Activated T-helper 1 cell treated with anti-CD3 and anti-CD28 coated beads, Interleukin-12 subunit alpha, Interleukin-12 subunit beta, Interleukin-2, Interleukin-4 antibody, amounts not matched to agents 30 ng/mL and 10 ng/mL and 1 ng/mL, durations not matched to agents 14 hours and 24 hours and 36 hours (primary cell): ENCODE measurements around the gene UROC1. TPM values are rescaled to one million over a fixed set of nuclear protein-coding genes. Genes with fewer than 3 reads are reported as not detected.

Experiments
- DNase-seq: peaks from one replicate; pipeline ENCODE4 v3.0.0; 2021; ENCODE audit warnings: low spot score
- H3K27ac Mint-ChIP-seq: one replicate; pipeline ENCODE4 v1.8.0; 2021; ENCODE audit warnings: mild to moderate bottlenecking, mixed read lengths
- H3K27me3 Mint-ChIP-seq: one replicate; pipeline ENCODE4 v1.8.0; 2022; ENCODE audit warnings: mild to moderate bottlenecking, moderate library complexity, mixed read lengths; ENCODE audit not compliant: insufficient read depth
- H3K36me3 Mint-ChIP-seq: one replicate; pipeline ENCODE4 v1.8.0; 2021; ENCODE audit warnings: low read depth, mixed read lengths
- H3K4me1 Mint-ChIP-seq: one replicate; pipeline ENCODE4 v1.8.0; 2021; ENCODE audit warnings: low read depth, mixed read lengths
- H3K4me3 Mint-ChIP-seq: one replicate; pipeline ENCODE4 v1.8.0; 2021; ENCODE audit warnings: mild to moderate bottlenecking, moderate library complexity, mixed read lengths
- H3K9me3 Mint-ChIP-seq: one replicate; pipeline ENCODE4 v1.8.0; 2021; ENCODE audit warnings: mixed read lengths
- intact Hi-C: fragments of 100-400 bp; cut with micrococcal nuclease; formaldehyde crosslinking; loops from one replicate; pipeline ENCODE4 v1.15.1; 2024
- total RNA-seq: library from RNA; stranded (reverse); gene quantifications from 2 replicates; pipeline ENCODE4 v1.2.3, GENCODE V29; 2022

The UROC1 gene
- total RNA-seq, 1 donor from 2014 or later: not detected

DNA sequence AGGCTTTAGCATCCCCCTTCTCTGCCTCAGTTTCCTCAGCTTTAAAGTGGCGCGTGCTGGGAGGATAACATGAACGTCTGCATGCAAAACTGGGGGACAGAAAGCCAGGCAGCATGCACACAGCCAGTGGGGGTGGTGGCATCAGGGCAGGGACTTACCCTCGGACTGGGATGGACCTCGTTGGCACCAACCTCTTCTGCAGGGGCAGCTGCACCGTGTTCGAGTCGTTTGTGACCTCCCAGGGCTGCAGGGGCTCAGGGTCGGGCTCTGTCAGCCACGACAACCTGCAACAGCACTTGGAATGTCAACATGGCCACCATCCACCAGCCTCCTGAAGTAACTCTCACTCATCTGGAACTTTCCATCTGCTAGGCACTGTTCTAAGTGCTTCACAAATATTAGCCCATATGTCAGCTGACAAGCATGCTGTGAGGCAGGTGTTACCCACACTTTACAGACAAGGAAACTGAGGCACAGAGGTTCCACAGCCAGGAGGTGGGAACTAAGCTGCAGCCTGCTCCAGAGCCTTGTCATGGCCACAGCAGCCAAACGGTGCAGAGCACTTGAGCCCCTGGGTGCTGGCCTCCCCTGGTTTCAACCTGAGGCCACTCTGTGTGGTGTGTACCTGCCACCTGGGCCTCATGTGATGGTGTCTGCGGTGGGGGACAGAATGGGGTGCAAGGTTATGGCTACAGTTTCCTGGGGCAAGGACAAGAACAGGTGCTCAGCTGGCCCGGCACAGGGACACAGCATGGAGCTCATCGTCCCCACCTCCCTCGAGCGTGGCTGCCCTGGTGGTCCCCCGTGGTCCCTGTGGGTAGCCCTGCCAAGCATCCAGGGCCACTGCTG, 34.5 kb upstream of the UROC1 start:
- no peak for DNase-seq

DNA sequence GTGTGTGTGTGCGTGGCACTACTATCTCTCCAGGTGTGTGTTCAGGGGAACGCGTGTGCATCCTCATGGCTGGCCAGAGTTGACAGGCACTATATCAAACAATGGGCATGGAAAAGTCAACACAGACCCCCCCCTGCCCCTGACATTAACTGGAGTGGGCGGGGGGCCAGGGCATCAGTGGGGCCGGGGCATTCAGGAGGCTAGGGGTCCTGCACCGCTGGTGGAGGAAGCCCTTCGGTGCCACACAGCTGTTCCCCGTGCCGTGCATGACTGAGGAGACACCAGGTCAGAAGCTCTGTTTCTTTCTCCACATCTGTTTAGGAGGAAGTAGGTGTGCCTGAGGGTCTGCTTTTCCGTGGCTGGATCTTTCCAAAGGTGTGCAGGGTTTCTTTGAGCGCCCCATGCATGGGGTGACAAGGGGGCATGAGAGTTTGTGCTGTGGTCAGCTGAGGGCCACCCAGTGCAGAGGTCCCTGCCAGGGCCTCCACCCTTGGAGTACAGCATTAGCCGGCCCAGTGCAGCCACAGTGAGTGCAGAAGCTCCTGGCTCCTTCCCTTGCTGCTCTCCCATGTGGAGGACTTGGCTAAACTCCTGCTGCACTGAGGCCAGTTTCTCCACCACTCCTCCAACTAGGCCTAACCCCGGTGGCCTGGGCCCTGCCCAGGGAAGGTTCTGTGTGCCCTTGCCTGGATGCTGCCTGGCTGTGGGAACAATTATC, 33.7 kb upstream of the UROC1 start:
- DNase-seq: no peak
- Mint-ChIP-seq H3K27ac (no peak overlapping the region), H3K27me3 (peaks cover 1% of the 10 kb centered on the region), H3K4me1 (no peaks in the 10 kb centered on the region), H3K9me3 (no peaks in the 10 kb centered on the region), H3K36me3 (no peaks in the 10 kb centered on the region), H3K4me3 (no peak overlapping the region)
- intact Hi-C loops: no loop called here

More for the DNA sequence above, 34.5 kb upstream of the UROC1 start:
- Mint-ChIP-seq H3K27ac (no peak overlapping the region), H3K9me3 (no peaks in the 10 kb centered on the region), H3K4me3 (no peak overlapping the region), H3K4me1 (no peaks in the 10 kb centered on the region), H3K36me3 (no peaks in the 10 kb centered on the region), H3K27me3 (peaks cover 1% of the 10 kb centered on the region)
- intact Hi-C loops: no loop called here

DNA sequence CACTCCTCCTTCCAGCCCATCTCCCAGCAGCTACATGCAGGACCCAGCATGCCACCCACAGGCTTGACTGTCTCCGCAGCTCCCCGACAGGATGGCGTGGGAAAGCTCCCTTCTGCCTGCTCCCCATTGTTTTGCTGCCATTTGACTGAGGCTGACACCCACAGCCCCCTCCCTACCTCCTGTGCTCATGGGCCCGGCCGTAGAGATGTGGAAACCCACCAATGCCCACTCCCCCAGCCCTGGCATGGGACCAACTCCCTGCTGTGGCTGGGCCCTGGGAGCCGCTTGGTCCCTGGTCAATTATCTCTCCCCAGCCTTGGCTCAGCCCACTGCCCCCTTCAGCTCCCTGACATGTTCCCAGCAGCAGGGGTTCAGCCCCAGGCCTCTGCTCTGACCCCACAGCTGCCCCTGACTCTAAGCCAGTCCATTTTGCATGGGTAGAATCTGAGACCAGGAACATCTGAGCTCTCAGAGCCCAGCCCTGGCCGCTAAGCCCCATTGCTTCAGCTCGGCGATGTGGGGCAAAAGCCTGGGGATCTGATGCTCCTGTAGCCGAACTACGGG, 33.0 kb upstream of the UROC1 start:
- Mint-ChIP-seq H3K4me3 (no peak overlapping the region), H3K4me1 (no peaks in the 10 kb centered on the region), H3K27ac (no peak overlapping the region), H3K27me3 (peaks cover 1% of the 10 kb centered on the region), H3K9me3 (no peaks in the 10 kb centered on the region), H3K36me3 (no peaks in the 10 kb centered on the region)
- no peak for DNase-seq
- intact Hi-C loops: no loop called here

DNA sequence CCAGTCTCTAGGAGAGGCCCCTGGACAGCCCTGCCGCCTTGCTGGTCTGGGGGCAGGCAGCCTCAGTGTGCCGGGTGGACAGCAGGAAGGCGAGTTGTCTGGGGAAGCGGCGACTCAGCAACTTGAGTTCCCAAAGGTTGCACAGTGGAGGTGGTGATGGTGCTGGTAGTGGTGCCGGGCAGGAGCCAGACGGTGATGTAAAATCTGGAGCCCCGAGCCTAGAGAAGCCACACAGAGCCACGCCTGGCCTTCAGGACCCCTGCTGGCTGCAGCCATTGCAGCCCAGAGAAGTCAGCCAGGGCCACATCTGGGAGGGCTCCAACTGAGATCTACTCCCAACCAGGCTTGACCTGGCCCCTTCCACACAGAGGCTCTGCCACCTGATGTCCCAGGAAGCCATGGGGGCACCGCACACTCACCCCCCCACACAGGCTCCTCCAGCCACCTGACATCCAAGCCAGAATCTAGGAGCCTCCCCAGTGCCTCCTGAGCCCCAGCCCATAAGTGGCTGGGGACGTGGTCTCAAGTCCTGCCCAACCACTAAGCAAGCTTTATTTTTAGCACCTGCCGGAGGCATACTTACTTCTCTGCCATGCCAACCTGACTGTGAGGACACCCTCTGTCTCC, 32.4 kb upstream of the UROC1 start:
- DNase-seq: no peak
- Mint-ChIP-seq H3K4me3 (no peak overlapping the region), H3K27me3 (peaks cover 1% of the 10 kb centered on the region), H3K4me1 (no peaks in the 10 kb centered on the region), H3K9me3 (no peaks in the 10 kb centered on the region), H3K36me3 (no peaks in the 10 kb centered on the region), H3K27ac (no peak overlapping the region)
- intact Hi-C loops: no loop called here

DNA sequence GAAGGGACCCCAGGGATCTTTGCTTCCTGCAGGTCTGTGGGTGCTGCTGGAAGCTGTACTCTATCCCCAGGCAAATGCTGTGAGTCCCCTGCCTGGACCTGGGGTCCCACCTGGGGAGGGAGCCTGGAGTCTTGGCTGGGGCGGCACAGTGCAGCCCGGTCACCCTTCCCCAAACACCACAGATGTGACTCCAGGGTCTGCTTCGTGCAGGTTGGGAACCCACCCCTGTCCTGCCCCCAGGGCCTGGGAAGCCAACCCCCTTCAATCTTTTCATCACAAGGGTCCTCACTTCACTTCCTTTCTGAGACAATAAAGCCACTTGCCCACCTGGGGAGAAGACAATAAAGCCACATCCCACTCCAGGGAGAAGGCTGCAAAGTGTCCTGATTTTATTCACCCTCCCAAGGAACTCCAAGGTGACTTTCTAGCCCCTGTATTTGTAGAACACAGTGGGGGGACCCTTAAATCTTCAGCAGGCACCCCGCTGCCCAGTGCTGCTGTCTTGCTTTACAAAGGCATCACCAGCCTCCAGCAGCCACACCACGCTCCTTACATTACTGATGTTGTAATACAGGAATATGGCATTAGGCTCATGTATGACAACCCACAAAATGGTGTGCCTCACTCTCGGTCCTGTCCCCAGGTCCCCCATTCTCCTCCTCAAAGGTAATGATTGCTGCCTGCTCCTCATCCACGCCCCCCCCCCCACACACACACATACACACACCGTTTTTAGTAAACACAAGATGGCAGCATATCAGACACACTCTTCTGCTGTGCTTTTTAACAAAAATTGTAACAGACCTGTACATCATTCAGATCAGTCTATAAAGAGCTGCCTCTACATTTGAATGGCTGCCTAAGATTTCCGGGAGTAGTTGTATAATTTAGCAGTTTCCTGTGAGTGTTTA, 31.2 kb upstream of the UROC1 start:
- Mint-ChIP-seq H3K27me3 (peaks cover 1% of the 10 kb centered on the region), H3K4me1 (no peaks in the 10 kb centered on the region), H3K36me3 (no peaks in the 10 kb centered on the region), H3K4me3 (no peak overlapping the region), H3K27ac (no peak overlapping the region), H3K9me3 (no peaks in the 10 kb centered on the region)
- intact Hi-C loops: no loop called here
- DNase-seq: no peak

DNA sequence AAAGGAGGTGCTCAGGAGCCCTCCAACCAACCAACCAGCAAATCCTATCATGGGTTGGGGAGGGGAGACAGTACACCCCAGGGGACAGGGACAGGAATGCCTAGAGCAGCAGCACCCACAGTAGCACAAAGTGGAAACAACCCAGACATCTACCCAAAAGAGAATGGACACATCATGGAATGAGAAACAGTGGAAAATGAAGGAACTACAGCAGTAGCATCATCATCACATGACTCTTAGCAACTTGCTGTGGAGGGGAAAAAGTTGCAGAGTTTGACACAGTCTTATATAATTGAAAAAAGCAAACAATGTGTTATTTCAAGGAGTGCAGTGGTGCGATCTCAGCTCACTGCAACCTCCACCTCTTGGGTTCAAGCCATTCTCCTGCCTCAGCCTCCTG, 30.1 kb upstream of the UROC1 start:
- H3K4me1 Mint-ChIP-seq: no peaks in the 10 kb centered on the region
- H3K36me3 Mint-ChIP-seq: no peaks in the 10 kb centered on the region
- no peak for DNase-seq
- H3K27ac Mint-ChIP-seq: no peak overlapping the region
- peaks cover 1% of the 10 kb centered on the region for H3K27me3 Mint-ChIP-seq
- no peak overlapping the region for H3K4me3 Mint-ChIP-seq
- intact Hi-C loops: no loop called here
- no peaks in the 10 kb centered on the region for H3K9me3 Mint-ChIP-seq

DNA sequence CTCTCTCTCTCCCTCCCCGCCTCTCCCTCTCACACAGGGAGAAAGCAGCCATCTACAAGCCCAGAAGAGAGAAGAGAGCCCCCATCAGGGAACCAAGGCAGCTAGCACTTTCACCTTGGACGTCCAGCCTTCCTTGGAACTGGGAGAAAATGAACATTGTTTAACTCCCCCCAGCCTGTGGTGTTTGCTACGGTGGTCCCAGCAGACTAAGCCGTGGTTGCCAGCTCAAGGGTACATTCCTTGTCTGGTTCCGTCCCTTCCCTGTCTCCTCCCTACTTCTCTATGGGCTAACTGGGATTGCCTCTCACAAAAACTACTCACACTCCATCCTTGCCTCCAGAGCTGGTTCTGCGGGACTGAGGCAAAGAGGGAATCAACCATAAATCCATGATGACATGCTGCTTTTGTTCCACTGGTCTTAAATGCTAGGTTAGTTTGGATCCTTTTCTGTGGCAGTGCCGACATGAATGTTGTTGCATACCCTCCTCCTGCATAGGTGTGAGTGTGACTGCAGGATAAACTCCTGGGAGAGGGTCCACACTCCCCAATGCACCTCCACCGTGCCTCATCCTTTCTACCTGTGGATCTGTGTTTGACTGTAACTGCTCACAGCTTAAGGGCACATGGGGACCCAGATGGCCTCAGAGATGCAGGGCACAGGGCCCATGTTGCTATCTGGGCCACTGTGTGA, 29.1 kb upstream of the UROC1 start:
- Mint-ChIP-seq H3K9me3 (no peaks in the 10 kb centered on the region), H3K27ac (no peak overlapping the region), H3K27me3 (peaks cover 1% of the 10 kb centered on the region), H3K36me3 (no peaks in the 10 kb centered on the region), H3K4me3 (no peak overlapping the region), H3K4me1 (no peaks in the 10 kb centered on the region)
- DNase-seq: no peak
- intact Hi-C loops: no loop called here

DNA sequence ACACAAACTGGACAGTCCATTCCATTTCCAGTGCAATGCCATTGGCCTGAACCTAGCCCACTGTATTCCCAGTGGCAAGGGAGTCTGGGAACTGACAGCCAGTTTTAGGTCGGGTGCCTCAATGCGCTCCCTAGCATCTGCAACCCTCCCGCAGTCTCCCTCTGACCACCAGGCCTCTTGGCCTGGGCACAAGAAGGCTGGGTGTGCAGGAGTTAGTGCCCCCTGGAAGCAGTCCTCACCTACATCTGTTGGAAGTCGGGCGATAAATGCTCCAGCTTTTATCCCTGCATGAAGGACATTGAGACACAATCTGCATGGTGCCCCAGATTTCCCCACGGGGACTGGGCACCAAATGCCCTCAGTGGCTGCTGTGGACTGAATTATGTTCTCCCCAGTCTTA, 28.4 kb upstream of the UROC1 start:
- DNase-seq: no peak
- Mint-ChIP-seq H3K9me3 (no peaks in the 10 kb centered on the region), H3K27me3 (peaks cover 1% of the 10 kb centered on the region), H3K4me3 (no peak overlapping the region), H3K4me1 (peaks cover 3% of the 10 kb centered on the region), H3K27ac (no peak overlapping the region), H3K36me3 (no peaks in the 10 kb centered on the region)
- intact Hi-C loops: no loop called here

DNA sequence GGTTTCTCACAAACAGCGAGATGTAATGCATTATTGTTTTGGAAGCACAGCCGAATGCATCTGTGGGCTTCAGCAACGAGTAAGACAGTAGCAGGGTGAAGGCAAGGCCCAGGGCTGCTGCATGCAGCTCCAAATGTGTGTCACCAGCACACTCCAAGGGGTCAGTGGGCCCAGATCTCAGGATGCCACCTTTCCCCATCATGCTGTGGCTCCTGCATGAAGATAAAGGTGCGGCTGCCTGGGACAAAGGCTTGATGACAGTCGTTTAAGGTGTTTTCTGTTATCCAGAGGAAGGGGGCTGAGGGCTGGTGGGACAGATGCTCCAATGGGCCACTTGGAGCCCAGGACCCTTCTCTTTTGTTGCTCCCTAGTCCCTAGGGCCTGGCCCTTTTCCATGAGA, 28.0 kb upstream of the UROC1 start:
- Mint-ChIP-seq H3K9me3 (no peaks in the 10 kb centered on the region), H3K4me3 (no peak overlapping the region), H3K4me1 (peaks cover 8% of the 10 kb centered on the region), H3K27me3 (peaks cover 1% of the 10 kb centered on the region), H3K36me3 (no peaks in the 10 kb centered on the region), H3K27ac (no peak overlapping the region)
- no peak for DNase-seq
- intact Hi-C loops: no loop called here

DNA sequence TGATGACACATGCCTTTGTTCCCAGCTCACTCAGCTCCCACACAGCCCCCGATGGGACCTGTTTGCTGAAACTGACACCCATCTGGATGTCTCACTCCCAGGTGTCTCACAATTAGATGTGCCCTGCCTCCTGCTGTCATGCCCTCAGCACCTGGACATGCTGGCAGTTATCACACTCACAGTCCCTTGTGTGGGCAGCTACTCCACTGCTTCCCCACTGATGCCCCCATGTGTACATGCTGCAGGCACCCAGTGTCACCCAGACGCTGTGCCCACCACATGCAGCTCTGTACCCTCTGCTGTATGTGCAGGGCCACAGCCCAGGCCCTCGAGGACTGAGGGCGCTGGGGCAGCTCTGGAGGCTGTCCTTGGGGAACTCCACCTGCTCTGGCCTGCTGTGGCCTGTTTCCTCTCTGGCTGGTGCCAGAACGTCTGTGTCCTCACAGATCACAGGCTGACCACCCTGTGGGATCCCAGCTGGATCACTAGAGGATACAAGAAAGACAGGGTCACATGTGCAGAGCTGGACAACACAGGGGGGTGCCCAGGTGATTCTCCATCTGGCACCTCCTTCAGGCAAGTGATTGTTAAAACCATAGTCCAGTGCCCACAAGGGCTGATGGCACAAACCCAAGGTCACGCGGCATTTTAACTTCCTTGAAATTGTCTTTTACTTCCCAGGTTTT, 27.2 kb upstream of the UROC1 start:
- intact Hi-C loops: no loop called here
- Mint-ChIP-seq H3K27me3 (peaks cover 1% of the 10 kb centered on the region), H3K4me1 (peaks cover 16% of the 10 kb centered on the region), H3K27ac (no peak overlapping the region), H3K4me3 (no peak overlapping the region), H3K36me3 (no peaks in the 10 kb centered on the region), H3K9me3 (peaks cover 3% of the 10 kb centered on the region)
- DNase-seq: no peak

DNA sequence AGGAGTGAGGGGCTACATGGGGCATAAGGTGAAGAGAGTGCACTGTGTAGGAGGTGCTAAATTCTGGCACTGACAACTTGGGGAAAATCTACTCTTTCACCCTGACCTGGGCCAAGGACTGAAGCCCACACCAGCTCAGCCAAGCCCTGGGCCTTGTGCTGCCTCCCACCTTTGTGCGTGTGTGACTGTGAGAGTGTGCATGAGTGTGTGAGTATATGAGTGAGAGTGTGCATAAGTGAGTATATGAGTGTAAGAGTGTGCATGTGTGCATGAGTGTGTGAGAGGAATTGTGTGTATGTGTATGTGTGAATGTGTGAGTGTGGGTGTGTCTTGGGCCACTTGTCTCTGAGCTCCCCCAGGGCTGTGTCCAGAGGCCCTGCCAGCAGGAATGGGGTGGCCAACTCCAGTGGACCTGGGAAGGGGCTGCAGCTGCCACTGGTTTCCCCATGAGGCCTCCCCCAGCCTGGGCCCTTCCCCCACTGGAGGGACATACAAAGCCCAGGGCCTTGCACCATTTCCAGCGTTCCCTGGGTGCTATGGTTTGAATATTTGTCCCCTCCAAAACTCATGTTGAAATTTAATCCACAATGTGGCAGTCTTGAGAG, 26.0 kb upstream of the UROC1 start:
- peaks cover 16% of the 10 kb centered on the region for H3K4me1 Mint-ChIP-seq
- intact Hi-C loops: no loop called here
- no peak for DNase-seq
- peaks cover 3% of the 10 kb centered on the region for H3K27me3 Mint-ChIP-seq
- H3K9me3 Mint-ChIP-seq: peaks cover 4% of the 10 kb centered on the region
- no peaks in the 10 kb centered on the region for H3K36me3 Mint-ChIP-seq
- no peak overlapping the region for H3K4me3 Mint-ChIP-seq
- no peak overlapping the region for H3K27ac Mint-ChIP-seq
